ENCODE measurements around the gene HS6ST3.

The HS6ST3 gene

DNA sequence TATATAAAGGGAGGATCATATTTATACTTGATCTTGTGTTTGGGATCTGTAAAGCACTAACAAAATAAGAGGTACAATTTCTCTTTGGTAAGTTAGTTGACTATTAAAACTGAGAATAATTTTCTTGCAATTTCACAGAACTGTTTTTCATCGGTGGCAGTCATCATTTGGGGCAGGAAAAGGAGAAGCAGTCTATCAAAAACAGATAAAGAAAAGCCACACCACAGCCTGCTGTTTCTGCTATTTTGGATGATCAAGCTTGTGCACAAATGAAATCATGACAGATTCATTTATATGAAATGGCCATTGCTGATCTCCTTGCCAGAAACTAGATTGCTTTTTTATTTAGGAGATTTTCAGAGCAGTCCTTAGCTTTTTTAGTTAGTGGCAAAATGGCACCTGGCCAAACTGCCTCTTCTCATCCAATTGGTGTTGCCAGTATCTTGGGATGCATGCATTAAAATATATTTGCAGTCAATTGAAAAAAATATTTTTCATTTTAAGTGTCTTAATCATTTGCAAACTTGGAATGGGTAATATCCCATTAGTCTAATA is 326.0 kb downstream of the HS6ST3 start:
- H3K36me3 ChIP-seq (ENCODE audit: control insufficient read depth in 2 of 2, insufficient read depth in 2 of 2, low read length in 2 of 2), result no peaks in the 10 kb centered on the region
- H3K27me3 ChIP-seq (ENCODE audit: control insufficient read depth in 2 of 2, insufficient read depth in 2 of 2, low read length in 2 of 2), result no peaks in the 10 kb centered on the region
- no peak overlapping the region for H3K27ac ChIP-seq (ENCODE audit: low read depth in 2 of 2, low read length in 2 of 2)
- H3K4me3 ChIP-seq (ENCODE audit: low read length in 2 of 2), result no peak overlapping the region
- no peak overlapping the region for H3K9ac ChIP-seq (ENCODE audit: low read depth in 1 of 2, low read length in 2 of 2)
- no peaks in the 10 kb centered on the region for H3K9me3 ChIP-seq (ENCODE audit: control insufficient read depth in 2 of 2, low read length in 2 of 2)
- no peaks in the 10 kb centered on the region for H3K4me1 ChIP-seq (ENCODE audit: control insufficient read depth in 2 of 2, insufficient read depth in 2 of 2, low read length in 2 of 2)

DNA sequence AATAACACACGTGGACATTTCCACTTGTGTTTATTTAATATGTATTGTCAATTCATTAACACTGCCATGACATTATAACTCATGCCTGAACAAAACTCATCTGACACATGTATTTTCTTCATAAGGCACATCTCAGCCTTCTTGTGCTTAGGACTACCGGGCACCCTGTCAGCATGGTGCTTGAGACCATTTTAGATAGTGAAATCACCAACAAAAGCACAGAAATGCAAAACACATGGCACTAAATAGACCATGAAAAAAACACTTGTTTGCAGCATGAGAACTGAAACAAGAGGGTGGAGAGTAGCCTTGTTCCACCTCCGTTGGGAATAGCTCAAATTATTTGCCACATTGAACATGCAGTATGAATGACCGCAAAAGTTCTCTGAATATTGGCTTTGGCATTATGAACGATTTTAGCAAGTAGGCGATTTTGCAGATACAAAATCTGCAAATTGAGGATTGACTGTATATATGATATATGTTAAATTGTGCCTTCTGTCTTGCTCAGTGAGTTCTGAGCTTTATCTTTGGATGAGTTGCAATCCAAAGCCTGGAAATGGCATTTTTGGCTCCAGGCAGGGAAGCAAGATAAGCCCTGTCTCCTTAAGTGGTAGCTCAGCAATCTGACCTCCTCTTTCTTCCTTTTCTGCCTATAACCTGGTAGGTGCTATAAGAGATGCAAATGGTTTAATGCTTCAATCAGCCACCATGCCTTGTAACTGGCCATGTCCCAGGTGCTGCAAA is 328.2 kb downstream of the HS6ST3 start:
- H3K27ac ChIP-seq (ENCODE audit: low read depth in 2 of 2, low read length in 2 of 2), result no peak overlapping the region
- H3K9ac ChIP-seq (ENCODE audit: low read depth in 1 of 2, low read length in 2 of 2), result no peak overlapping the region
- no peaks in the 10 kb centered on the region for H3K9me3 ChIP-seq (ENCODE audit: control insufficient read depth in 2 of 2, low read length in 2 of 2)
- H3K4me1 ChIP-seq (ENCODE audit: control insufficient read depth in 2 of 2, insufficient read depth in 2 of 2, low read length in 2 of 2), result no peaks in the 10 kb centered on the region
- no peaks in the 10 kb centered on the region for H3K36me3 ChIP-seq (ENCODE audit: control insufficient read depth in 2 of 2, insufficient read depth in 2 of 2, low read length in 2 of 2)
- H3K27me3 ChIP-seq (ENCODE audit: control insufficient read depth in 2 of 2, insufficient read depth in 2 of 2, low read length in 2 of 2), result no peaks in the 10 kb centered on the region
- no peak overlapping the region for H3K4me3 ChIP-seq (ENCODE audit: low read length in 2 of 2)

DNA sequence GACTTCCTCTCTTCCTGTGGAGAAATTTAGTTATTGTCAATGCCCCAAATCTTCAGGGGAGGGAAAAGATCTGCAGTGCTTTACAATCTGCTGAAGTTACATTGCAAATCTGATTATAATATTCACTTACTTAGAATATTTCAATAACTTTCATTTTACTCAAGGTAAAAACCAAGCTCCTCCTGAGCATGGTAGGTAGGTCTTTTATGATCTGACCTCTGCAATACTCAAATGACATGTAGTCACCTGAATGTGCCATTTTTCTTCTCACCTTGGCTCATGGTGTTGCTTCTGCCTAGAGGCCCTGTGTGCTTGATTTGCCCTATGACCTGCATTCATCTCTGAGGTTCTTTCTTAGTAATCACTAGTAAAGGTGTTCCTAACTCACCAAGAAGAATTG is 331.4 kb downstream of the HS6ST3 start:
- H3K36me3 ChIP-seq (ENCODE audit: control insufficient read depth in 2 of 2, insufficient read depth in 2 of 2, low read length in 2 of 2), result no peaks in the 10 kb centered on the region
- H3K27ac ChIP-seq (ENCODE audit: low read depth in 2 of 2, low read length in 2 of 2), result no peak overlapping the region
- no peak overlapping the region for H3K4me3 ChIP-seq (ENCODE audit: low read length in 2 of 2)
- H3K27me3 ChIP-seq (ENCODE audit: control insufficient read depth in 2 of 2, insufficient read depth in 2 of 2, low read length in 2 of 2), result no peaks in the 10 kb centered on the region
- no peaks in the 10 kb centered on the region for H3K9me3 ChIP-seq (ENCODE audit: control insufficient read depth in 2 of 2, low read length in 2 of 2)
- no peak overlapping the region for H3K9ac ChIP-seq (ENCODE audit: low read depth in 1 of 2, low read length in 2 of 2)
- H3K4me1 ChIP-seq (ENCODE audit: control insufficient read depth in 2 of 2, insufficient read depth in 2 of 2, low read length in 2 of 2), result no peaks in the 10 kb centered on the region

DNA sequence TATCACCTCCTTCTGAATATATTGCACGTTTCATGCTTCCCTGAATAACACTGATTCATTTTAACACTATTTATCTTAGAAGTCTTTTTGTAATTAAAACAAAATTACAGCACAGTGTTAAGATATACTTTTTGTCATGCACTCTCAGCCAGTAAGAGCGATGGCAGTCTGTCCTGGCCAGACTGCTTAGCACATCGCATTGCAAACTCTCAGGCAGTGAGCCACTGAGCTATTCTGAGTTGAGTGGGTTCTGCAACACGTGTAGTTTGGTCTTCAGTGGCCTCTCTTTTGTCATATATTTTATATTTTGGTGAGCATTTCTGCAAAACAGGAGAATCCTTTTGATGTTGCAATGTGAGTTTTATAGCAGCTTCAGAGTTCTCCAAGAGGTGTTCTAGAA is 332.1 kb downstream of the HS6ST3 start:
- H3K27ac ChIP-seq (ENCODE audit: low read depth in 2 of 2, low read length in 2 of 2), result no peak overlapping the region
- no peaks in the 10 kb centered on the region for H3K27me3 ChIP-seq (ENCODE audit: control insufficient read depth in 2 of 2, insufficient read depth in 2 of 2, low read length in 2 of 2)
- H3K36me3 ChIP-seq (ENCODE audit: control insufficient read depth in 2 of 2, insufficient read depth in 2 of 2, low read length in 2 of 2), result no peaks in the 10 kb centered on the region
- H3K9ac ChIP-seq (ENCODE audit: low read depth in 1 of 2, low read length in 2 of 2), result no peak overlapping the region
- no peak overlapping the region for H3K4me3 ChIP-seq (ENCODE audit: low read length in 2 of 2)
- no peaks in the 10 kb centered on the region for H3K9me3 ChIP-seq (ENCODE audit: control insufficient read depth in 2 of 2, low read length in 2 of 2)
- H3K4me1 ChIP-seq (ENCODE audit: control insufficient read depth in 2 of 2, insufficient read depth in 2 of 2, low read length in 2 of 2), result no peaks in the 10 kb centered on the region

DNA sequence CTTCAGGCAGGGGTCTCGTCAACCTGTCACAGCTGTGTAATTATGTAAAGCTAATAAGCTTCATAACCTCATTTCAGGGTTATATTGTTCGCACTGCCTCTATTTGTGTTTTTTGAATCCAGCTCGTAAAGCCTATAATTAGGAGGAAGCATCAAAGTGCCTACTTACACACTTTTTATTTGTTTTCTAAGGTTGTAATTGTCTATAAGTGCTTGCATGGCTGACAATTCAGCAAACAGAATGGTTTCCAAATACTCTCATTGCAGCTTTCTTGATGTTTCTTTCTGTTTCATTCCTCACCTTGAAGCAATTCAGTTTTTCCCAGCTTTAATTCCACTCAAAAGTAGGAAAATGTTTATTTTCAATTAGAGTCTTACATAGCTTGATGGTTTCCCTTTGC is 336.3 kb downstream of the HS6ST3 start:
- Histone ChIP-seq H3K9me3 (ENCODE audit: control insufficient read depth in 2 of 2, low read length in 2 of 2) (no peaks in the 10 kb centered on the region), H3K27me3 (ENCODE audit: control insufficient read depth in 2 of 2, insufficient read depth in 2 of 2, low read length in 2 of 2) (no peaks in the 10 kb centered on the region), H3K27ac (ENCODE audit: low read depth in 2 of 2, low read length in 2 of 2) (no peak overlapping the region), H3K9ac (ENCODE audit: low read depth in 1 of 2, low read length in 2 of 2) (no peak overlapping the region), H3K4me3 (ENCODE audit: low read length in 2 of 2) (no peak overlapping the region), H3K4me1 (ENCODE audit: control insufficient read depth in 2 of 2, insufficient read depth in 2 of 2, low read length in 2 of 2) (no peaks in the 10 kb centered on the region), H3K36me3 (ENCODE audit: control insufficient read depth in 2 of 2, insufficient read depth in 2 of 2, low read length in 2 of 2) (no peaks in the 10 kb centered on the region)

DNA sequence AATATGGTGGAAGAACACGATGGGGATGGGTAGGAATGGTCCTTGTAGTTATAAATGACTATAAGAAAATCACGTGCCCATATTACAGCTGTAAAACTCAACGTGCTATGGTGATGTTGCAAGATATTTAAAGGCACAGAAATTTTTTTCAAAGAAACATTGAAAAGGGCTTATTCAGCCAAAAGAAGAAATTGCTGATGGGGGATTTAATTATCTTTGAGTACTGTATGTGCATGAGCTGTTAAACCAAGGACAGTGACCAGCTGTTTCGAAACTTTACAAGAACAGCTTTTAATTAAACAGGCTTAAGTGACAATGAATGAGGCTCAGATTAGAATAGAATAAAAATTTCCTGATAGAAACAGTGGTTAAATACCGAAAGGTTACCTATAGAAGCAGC is 339.0 kb downstream of the HS6ST3 start:
- H3K4me1 ChIP-seq (ENCODE audit: control insufficient read depth in 2 of 2, insufficient read depth in 2 of 2, low read length in 2 of 2), result no peaks in the 10 kb centered on the region
- H3K36me3 ChIP-seq (ENCODE audit: control insufficient read depth in 2 of 2, insufficient read depth in 2 of 2, low read length in 2 of 2), result no peaks in the 10 kb centered on the region
- H3K9ac ChIP-seq (ENCODE audit: low read depth in 1 of 2, low read length in 2 of 2), result no peak overlapping the region
- no peak overlapping the region for H3K4me3 ChIP-seq (ENCODE audit: low read length in 2 of 2)
- no peaks in the 10 kb centered on the region for H3K27me3 ChIP-seq (ENCODE audit: control insufficient read depth in 2 of 2, insufficient read depth in 2 of 2, low read length in 2 of 2)
- H3K27ac ChIP-seq (ENCODE audit: low read depth in 2 of 2, low read length in 2 of 2), result no peak overlapping the region
- H3K9me3 ChIP-seq (ENCODE audit: control insufficient read depth in 2 of 2, low read length in 2 of 2), result no peaks in the 10 kb centered on the region

DNA sequence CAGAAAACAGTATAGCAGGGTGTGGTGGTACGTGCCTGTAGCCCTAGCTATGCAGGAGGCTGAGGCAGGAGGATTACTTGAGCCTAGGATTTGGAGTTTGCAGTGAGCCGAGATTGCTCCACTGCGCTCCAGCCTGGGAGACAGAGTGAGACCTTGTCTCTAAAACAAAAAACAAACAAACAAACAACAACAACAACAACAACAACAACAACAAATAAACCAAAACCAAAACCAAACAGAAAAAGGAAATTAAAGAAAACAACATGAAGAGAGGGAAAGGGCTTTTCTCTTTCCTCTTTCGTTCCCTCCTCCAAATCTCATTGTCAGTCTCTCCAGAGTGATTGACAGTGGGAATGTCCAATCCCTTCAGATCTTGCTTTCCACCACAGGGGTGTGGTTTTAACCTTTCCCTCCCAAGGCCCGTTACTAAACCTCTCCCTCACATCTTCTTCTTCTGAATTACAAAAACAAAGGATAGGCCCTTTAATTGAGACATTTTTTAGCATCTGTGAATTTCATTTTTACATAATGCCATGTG is 341.2 kb downstream of the HS6ST3 start:
- no peaks in the 10 kb centered on the region for H3K36me3 ChIP-seq (ENCODE audit: control insufficient read depth in 2 of 2, insufficient read depth in 2 of 2, low read length in 2 of 2)
- no peaks in the 10 kb centered on the region for H3K9me3 ChIP-seq (ENCODE audit: control insufficient read depth in 2 of 2, low read length in 2 of 2)
- no peaks in the 10 kb centered on the region for H3K27me3 ChIP-seq (ENCODE audit: control insufficient read depth in 2 of 2, insufficient read depth in 2 of 2, low read length in 2 of 2)
- no peak overlapping the region for H3K4me3 ChIP-seq (ENCODE audit: low read length in 2 of 2)
- H3K4me1 ChIP-seq (ENCODE audit: control insufficient read depth in 2 of 2, insufficient read depth in 2 of 2, low read length in 2 of 2), result no peaks in the 10 kb centered on the region
- H3K9ac ChIP-seq (ENCODE audit: low read depth in 1 of 2, low read length in 2 of 2), result no peak overlapping the region
- H3K27ac ChIP-seq (ENCODE audit: low read depth in 2 of 2, low read length in 2 of 2), result no peak overlapping the region

DNA sequence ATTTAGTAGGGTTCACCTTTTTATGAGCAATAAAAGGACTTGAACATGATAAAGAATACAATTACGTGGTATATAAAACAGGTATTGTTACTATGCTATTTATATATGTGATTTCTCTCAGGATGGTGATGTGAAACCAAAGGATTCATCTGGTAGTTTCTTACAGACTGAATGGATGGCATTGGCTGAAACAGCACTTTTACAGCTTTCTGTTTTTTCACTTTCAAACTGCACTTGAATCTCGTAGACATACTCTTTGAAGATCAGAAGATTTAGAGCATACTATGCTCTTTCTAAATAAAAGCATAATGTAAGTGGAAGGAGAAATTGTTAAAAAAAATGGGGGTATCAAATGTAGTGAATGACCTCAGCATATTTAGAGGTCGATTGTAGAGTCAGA is 354.8 kb downstream of the HS6ST3 start:
- no peaks in the 10 kb centered on the region for H3K36me3 ChIP-seq (ENCODE audit: control insufficient read depth in 2 of 2, insufficient read depth in 2 of 2, low read length in 2 of 2)
- no peaks in the 10 kb centered on the region for H3K4me1 ChIP-seq (ENCODE audit: control insufficient read depth in 2 of 2, insufficient read depth in 2 of 2, low read length in 2 of 2)
- no peak overlapping the region for H3K27ac ChIP-seq (ENCODE audit: low read depth in 2 of 2, low read length in 2 of 2)
- no peak overlapping the region for H3K9ac ChIP-seq (ENCODE audit: low read depth in 1 of 2, low read length in 2 of 2)
- H3K27me3 ChIP-seq (ENCODE audit: control insufficient read depth in 2 of 2, insufficient read depth in 2 of 2, low read length in 2 of 2), result no peaks in the 10 kb centered on the region
- H3K4me3 ChIP-seq (ENCODE audit: low read length in 2 of 2), result no peak overlapping the region
- no peaks in the 10 kb centered on the region for H3K9me3 ChIP-seq (ENCODE audit: control insufficient read depth in 2 of 2, low read length in 2 of 2)

DNA sequence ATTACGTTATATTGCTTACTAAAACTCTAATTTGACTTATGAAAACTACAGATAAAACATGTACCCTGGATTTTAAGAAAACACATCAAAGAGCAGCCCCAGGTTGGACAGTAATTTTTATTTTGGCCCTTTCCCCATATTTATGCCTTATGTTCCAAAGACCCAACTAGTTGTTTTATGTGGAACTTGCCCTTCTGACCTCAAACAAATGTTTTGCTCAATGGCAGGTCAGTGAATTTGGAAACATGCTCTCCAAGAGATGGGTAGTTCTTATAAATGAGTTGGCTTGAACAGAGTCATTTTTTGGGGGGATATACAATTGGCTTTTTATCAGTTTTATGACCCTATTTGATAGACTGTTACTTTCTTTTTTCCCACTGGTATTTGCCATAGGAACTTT is 360.0 kb downstream of the HS6ST3 start:
- H3K36me3 ChIP-seq (ENCODE audit: control insufficient read depth in 2 of 2, insufficient read depth in 2 of 2, low read length in 2 of 2), result no peaks in the 10 kb centered on the region
- no peak overlapping the region for H3K4me3 ChIP-seq (ENCODE audit: low read length in 2 of 2)
- no peaks in the 10 kb centered on the region for H3K4me1 ChIP-seq (ENCODE audit: control insufficient read depth in 2 of 2, insufficient read depth in 2 of 2, low read length in 2 of 2)
- no peaks in the 10 kb centered on the region for H3K27me3 ChIP-seq (ENCODE audit: control insufficient read depth in 2 of 2, insufficient read depth in 2 of 2, low read length in 2 of 2)
- no peaks in the 10 kb centered on the region for H3K9me3 ChIP-seq (ENCODE audit: control insufficient read depth in 2 of 2, low read length in 2 of 2)
- no peak overlapping the region for H3K9ac ChIP-seq (ENCODE audit: low read depth in 1 of 2, low read length in 2 of 2)
- no peak overlapping the region for H3K27ac ChIP-seq (ENCODE audit: low read depth in 2 of 2, low read length in 2 of 2)

DNA sequence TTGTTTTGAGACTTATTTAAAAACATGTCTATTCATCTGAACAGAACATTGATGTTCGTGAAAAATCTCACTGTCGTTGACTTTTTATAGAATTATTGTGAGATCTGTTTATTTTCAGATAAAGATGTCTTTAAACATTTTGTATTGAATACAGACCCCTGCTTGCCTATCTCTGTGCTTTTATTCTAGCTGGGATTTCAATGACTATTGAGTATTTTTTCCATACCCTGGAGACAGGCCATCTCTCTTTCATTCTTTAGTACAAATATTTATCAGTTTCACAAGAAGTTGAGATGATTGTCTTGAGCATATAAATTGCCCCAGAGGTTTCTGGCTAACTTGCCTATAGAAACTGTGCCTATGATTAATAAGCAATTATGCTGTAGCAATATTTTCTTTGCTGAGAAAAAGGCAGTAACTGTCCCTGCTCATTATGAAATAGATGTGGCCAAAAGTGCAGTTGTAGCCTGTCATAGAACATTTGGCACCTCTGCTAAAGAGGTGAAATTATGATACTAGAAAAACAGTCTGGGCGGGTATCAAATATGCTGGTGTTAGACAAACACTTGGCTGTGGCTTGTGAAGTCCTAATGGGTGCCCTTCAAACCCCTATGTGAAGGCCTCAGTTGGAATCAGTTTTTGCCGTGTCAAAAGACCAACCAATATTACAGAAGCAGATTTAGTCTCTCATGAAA is 360.6 kb downstream of the HS6ST3 start:
- Histone ChIP-seq H3K27me3 (ENCODE audit: control insufficient read depth in 2 of 2, insufficient read depth in 2 of 2, low read length in 2 of 2) (no peaks in the 10 kb centered on the region), H3K4me1 (ENCODE audit: control insufficient read depth in 2 of 2, insufficient read depth in 2 of 2, low read length in 2 of 2) (no peaks in the 10 kb centered on the region), H3K4me3 (ENCODE audit: low read length in 2 of 2) (no peak overlapping the region), H3K9me3 (ENCODE audit: control insufficient read depth in 2 of 2, low read length in 2 of 2) (no peaks in the 10 kb centered on the region), H3K9ac (ENCODE audit: low read depth in 1 of 2, low read length in 2 of 2) (no peak overlapping the region), H3K36me3 (ENCODE audit: control insufficient read depth in 2 of 2, insufficient read depth in 2 of 2, low read length in 2 of 2) (no peaks in the 10 kb centered on the region), H3K27ac (ENCODE audit: low read depth in 2 of 2, low read length in 2 of 2) (no peak overlapping the region)
